Measurements from ENCODE around the gene EP400. TPM values are rescaled to one million over a fixed set of nuclear protein-coding genes. Genes with fewer than 3 reads are reported as not detected.
"Not testable (repeated sequence)": the region's sequence is repeated elsewhere in the genome, so short reads cannot be mapped to it uniquely, and the experiment has no call there.

EP400 gene
- total RNA-seq, 4 donors from 2014 or later, result 10.1 to 23.0 (median 20.9) TPM

DNA sequence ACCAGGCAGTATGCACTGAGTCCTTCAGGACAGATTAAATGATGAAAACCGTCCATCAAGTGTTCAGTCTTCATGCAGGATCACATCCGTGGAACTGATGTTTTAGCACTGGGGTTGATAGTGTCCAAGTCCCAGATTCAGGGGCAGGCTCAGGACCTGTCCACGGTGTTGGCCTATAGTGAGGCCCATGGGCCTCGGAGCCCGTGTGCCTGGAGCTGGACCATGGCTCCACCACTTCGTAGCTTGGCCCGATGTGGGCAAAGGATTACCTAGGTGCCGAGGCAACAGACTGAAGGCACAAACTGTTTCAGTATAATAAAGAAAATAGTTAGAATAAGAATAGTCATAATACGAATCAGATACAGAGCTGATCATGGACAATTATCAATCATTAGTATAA, 152.6 kb downstream of the EP400 start:
- Histone ChIP-seq H3K4me1 (no peaks in the 10 kb centered on the region), H3K36me3 (peaks cover 0 to 51% (median 3%) of the 10 kb centered on the region in 3 donors), H3K4me3 (no peak overlapping the region), H3K27ac (no peak overlapping the region), H3K9me3 (no peaks in the 10 kb centered on the region), H3K27me3 (no peaks in the 10 kb centered on the region)
- 94 to 95% methylated on average over 7 to 9 of the region's 9 CpGs for WGBS, 2 donors
- no peak for DNase-seq
- TF ChIP-seq POLR2A (IDR thresholded peaks at IDR 0.05), result no peak
- TF ChIP-seq, protein P1, sequence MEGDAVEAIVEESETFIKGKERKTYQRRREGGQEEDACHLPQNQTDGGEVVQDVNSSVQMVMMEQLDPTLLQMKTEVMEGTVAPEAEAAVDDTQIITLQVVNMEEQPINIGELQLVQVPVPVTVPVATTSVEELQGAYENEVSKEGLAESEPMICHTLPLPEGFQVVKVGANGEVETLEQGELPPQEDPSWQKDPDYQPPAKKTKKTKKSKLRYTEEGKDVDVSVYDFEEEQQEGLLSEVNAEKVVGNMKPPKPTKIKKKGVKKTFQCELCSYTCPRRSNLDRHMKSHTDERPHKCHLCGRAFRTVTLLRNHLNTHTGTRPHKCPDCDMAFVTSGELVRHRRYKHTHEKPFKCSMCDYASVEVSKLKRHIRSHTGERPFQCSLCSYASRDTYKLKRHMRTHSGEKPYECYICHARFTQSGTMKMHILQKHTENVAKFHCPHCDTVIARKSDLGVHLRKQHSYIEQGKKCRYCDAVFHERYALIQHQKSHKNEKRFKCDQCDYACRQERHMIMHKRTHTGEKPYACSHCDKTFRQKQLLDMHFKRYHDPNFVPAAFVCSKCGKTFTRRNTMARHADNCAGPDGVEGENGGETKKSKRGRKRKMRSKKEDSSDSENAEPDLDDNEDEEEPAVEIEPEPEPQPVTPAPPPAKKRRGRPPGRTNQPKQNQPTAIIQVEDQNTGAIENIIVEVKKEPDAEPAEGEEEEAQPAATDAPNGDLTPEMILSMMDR (IDR thresholded peaks at IDR 0.05), result no peak
- intact Hi-C loops (cut with DNase I), result no loop called here

DNA sequence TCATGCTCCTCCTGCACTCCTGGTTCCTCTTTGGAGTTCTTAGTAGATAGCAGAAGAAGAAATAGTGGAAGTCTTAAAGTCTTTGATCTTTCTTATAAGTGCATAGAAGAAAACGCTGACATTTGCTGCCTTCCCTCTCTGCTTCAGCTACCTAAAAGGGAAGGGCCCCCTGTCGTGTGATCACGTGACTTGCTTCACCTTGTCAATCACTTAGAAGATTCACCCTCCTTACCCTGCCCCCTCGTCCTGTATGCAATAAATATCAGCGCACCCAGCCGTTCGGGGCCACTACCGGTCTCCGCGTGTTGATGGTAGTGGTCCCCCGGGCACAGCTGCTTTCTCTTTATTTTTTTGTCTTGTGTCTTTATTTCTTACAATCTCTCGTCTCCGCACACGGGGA, 153.3 kb downstream of the EP400 start:
- H3K4me1 ChIP-seq; H3K27me3 ChIP-seq; intact Hi-C loops (cut with DNase I); H3K27ac ChIP-seq; H3K9me3 ChIP-seq; DNase-seq; H3K4me3 ChIP-seq: not testable (repeated sequence)
- peaks cover 0 to 54% (median 3%) of the 10 kb centered on the region in 3 donors for H3K36me3 ChIP-seq
- 84 to 92% methylated on average over 14 of the region's 14 CpGs for WGBS, 2 donors

DNA sequence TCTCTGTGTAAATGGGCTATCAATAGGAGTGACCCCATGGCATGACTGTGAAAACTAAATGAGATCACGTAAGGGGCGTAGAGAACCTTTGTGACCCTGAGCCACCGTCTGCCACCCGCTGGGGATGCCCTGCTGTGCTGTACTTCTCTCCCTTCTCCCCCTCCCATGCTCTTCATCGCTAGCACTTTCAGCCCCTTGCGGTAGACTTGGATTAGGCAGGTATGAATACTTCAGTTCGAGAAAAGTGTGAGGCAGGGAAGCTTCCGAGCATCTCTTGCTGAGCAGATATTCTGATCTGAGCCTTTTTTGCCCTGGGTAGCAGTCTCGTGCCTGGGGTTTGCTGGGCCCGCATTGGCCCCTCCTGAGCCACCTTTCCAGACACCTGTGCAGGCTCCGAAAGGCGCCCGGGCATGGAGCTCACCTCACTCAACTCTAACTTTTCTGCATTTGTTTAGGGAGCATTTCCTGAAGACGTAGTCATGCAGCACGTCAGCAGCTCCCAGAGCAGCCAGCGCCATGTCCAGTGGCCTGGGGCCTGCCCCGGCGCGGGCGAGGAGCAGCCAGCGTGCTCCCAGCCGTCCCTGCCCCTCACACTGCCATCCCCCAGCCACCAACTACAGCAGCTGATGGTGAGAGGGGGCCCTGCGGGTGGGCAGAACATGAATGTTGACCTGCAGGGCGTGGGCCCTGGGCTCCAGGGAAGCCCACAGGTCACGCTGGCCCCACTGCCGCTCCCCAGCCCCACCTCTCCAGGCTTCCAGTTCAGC, 154.0 kb downstream of the EP400 start:
- Histone ChIP-seq H3K36me3 (peaks cover 0 to 54% (median 3%) of the 10 kb centered on the region in 3 donors), H3K9me3 (no peaks in the 10 kb centered on the region), H3K4me3 (no peak overlapping the region), H3K4me1 (no peaks in the 10 kb centered on the region), H3K27me3 (no peaks in the 10 kb centered on the region), H3K27ac (no peak overlapping the region)
- 87 to 90% methylated on average over 8 of the region's 26 CpGs for WGBS, 2 donors
- intact Hi-C loops (cut with DNase I), result no loop called here
- DNase-seq, result no peak
- TF ChIP-seq, protein P1 (IDR thresholded peaks at IDR 0.05), result no peak
- TF ChIP-seq POLR2A (IDR thresholded peaks at IDR 0.05), result no peak

DNA sequence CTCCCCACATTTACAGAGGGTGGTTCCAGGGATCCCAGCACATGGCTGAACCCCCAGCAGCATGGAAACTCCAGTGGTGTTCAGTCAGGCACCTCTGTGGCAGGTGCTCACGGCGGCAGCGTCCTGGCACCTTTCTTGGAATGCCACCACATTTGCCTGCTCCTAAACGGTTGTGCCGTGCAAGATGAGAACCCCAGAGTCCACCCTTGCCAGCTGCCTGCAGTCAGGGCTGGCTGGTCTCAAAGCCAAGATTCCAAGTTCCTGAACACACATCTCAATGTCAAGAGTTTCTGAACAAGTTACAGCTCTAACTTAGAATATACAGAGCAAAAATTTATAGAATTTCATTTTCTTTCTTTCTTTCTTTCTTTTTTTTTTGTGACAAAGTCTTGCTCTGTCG, 155.7 kb downstream of the EP400 start:
- no peak for DNase-seq
- WGBS, 2 donors, result 83 to 84% methylated on average over 5 to 6 of the region's 6 CpGs
- peaks cover 0 to 57% (median 6%) of the 10 kb centered on the region in 3 donors for H3K36me3 ChIP-seq
- no peak overlapping the region for H3K4me3 ChIP-seq
- intact Hi-C loops (cut with DNase I), result no loop called here
- TF ChIP-seq POLR2A (IDR thresholded peaks at IDR 0.05), result no peak
- TF ChIP-seq, protein P1 (IDR thresholded peaks at IDR 0.05), result no peak
- H3K9me3 ChIP-seq, result no peaks in the 10 kb centered on the region
- no peaks in the 10 kb centered on the region for H3K27me3 ChIP-seq
- H3K4me1 ChIP-seq, result no peaks in the 10 kb centered on the region
- H3K27ac ChIP-seq, result no peak overlapping the region

DNA sequence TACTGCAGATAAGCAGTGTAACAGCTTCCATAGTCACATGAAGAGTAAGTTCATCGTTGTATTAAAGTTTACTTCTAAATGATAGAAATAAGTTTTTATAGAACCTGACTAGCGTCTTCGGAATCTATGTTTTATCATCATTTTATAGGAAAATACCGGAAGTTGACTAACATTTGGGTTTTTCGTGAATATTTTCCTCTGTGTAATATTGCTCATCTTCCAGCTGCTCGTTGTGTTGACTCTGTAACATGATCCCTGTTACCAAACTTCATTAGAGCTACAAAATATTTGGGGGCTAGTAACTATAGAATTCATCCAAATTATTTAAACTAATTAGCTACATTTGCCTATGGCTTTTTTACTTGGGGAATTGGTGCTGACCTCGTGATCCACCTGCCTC, 157.2 kb downstream of the EP400 start:
- WGBS, 2 donors, result 92 to 97% methylated on average over 7 of the region's 7 CpGs
- no peak overlapping the region for H3K27ac ChIP-seq
- no peaks in the 10 kb centered on the region for H3K27me3 ChIP-seq
- no peaks in the 10 kb centered on the region for H3K9me3 ChIP-seq
- DNase-seq, result no peak
- intact Hi-C loops (cut with DNase I), result no loop called here
- no peaks in the 10 kb centered on the region for H3K4me1 ChIP-seq
- TF ChIP-seq POLR2A (IDR thresholded peaks at IDR 0.05), result no peak
- TF ChIP-seq, protein P1 (IDR thresholded peaks at IDR 0.05), result no peak
- H3K36me3 ChIP-seq, result peaks cover 3 to 67% (median 9%) of the 10 kb centered on the region in 3 donors
- H3K4me3 ChIP-seq, result no peak overlapping the region
